ENCODE results near the gene RBPJ. TPM values are rescaled to one million over a fixed set of nuclear protein-coding genes. Genes with fewer than 3 reads are reported as not detected.

RBPJ gene
- total RNA-seq, 1 donor from 2014 or later, result 128 TPM

GRCh38 chr4:26420913-26421312 is 100.1 kb downstream of the RBPJ start:
- no peak for DNase-seq

DNA sequence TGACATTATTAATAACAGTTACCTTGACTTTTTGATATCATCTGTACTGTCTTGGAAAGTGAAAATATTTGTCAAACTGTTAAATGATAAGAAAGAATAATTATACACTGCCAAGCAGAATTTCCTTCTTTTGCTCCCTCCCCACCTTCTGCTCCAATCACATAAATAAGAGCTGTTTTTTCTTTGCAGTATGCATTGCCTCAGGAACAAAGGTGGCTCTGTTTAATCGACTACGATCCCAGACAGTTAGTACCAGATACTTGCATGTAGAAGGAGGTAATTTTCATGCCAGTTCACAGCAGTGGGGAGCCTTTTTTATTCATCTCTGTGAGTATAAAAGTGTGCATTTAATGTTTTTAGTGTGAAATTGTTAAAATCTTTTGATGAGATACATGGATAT is 103.3 kb downstream of the RBPJ start:
- no peak for DNase-seq

- DNase-seq, result no peak
Observed at GRCh38 chr4:26424838-26425237, 104.0 kb downstream of the RBPJ start.

GRCh38 chr4:26425953-26426352 is 105.1 kb downstream of the RBPJ start:
- DNase-seq, result no peak

DNA sequence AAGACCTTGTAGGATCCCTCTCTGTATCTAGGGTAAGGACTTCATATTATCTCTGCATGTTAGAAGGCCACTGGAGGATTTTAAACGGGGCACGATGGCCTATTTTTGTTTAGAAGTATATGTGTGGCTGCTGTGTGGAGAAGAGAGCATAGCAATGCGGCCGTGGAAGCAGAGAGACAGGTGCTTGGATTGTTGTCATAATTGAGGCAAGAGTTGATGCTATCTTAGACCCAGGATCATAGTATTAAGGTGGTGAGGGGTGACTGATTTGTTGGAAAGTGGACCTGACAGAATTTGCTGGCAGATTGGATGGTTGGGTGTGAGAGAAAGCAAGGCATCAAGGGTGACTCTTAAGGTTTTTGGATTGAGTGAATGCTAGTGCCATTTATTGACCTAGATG is 106.1 kb downstream of the RBPJ start:
- no peak for DNase-seq

GRCh38 chr4:26429910-26430309 is 109.1 kb downstream of the RBPJ start:
- no peak for DNase-seq

DNA sequence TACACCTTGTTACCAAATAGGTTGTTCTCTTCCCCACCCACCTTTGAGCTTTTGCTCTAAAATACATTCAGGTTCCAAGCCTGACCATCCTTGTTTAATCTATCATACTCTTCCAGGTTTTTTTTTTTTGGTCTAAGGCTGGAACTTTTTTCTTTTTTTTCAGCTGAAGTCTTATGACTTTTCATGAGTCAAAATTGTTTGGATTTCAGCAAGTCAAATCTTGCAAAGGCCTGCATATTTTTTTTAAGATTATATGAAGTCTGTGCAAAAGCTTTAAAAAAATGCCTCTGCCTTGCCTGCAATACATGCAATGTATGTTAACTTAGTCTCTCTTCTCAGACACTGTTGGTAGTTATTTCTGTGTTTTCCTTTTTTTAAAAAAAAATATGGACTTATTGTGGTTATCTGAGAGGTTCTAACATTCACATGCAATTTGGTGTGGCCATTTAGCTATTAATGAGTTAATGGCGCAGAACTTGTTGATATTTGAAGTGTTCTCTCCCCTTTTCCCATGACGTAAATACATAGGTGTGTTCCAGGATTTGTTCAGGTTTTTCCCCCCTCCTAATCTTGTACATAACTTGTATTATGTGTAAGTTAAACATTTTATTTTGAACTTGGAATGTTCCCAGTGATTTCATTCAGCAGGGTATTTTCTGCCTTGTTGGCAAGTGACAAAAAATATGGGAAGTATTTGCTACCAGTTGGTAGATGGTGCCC is 110.8 kb downstream of the RBPJ start:
- DNase-seq, result no peak

DNA sequence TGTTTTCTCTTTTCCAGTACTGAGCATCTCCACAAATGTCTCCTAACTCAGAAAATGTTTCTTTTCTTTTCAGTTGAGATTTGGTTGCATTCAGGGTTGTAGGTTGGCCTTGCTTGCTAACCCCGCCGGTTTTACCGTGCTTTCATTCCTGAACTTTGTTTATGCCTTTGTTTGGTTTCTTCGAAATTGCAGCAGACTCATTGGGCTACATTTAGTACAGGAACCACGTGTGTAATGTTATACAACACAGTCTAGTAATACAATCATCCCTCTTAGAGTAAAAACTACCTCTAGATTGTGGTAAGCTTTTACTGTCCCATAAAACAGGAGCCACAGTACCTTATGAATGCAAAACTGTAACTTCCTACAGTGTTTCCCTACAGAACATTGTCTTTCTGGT is 111.6 kb downstream of the RBPJ start:
- DNase-seq, result no peak

DNA sequence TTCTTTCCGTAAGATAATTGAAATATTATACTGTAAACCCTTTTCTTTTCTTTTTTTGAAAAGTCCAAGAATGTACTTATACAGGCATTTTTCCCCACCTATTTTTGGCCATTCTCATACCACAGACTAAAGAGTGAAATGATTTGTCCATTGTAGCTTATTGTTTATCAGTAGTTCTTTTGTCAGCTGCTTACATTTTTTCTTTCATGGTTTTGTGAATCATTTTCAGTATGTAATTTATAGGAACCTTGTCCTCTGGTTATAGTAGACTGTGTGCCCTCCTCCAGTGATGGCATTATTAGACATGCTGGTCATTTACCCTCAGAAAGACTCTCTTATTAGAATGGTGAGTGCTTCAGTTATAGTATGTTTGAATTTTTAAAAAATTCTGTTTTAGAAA is 112.7 kb downstream of the RBPJ start:
- DNase-seq, result no peak

GRCh38 chr4:26434030-26434639 is 113.3 kb downstream of the RBPJ start:
- no peak for DNase-seq

GRCh38 chr4:26441102-26441501 is 120.3 kb downstream of the RBPJ start:
- DNase-seq, result no peak

DNA sequence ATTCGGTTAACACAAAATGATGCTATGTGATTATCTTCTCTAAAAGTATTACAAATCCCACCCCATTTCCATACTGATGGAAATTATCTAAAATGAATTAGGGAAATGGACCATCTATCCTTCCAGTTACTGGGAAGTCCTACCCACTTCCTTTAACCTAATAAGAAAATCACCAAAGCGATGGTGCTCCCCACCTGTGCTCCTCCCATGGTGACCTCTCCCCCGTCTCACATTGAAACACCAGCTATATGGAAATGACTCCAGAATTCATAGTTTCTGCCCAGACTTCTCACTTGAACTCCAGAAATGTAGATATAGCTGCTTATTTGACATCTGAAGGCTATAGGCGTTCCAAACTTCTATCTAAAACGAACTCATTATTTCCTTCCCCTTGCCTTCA is 121.0 kb downstream of the RBPJ start:
- DNase-seq, result no peak

DNA sequence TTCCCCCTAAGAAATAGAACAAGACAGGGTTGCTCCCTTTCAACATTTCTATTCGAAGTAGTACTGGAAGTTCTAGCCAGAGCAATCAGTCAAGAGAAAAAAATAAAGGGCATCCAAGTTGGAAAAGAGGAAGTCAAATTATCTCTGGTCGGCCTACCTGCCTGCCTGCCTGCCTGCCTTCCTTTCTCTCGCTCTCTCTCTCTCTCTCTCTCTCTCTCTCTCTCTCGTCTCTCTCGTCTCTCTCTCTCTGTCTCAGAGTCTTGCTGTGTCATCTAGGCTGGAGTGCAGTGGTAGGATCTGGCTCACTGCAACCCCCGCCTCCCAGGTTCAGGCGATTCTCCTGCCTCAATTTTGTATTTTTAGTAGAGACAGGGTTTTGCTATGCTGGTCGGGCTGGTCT is 126.6 kb downstream of the RBPJ start:
- no peak for DNase-seq

DNA sequence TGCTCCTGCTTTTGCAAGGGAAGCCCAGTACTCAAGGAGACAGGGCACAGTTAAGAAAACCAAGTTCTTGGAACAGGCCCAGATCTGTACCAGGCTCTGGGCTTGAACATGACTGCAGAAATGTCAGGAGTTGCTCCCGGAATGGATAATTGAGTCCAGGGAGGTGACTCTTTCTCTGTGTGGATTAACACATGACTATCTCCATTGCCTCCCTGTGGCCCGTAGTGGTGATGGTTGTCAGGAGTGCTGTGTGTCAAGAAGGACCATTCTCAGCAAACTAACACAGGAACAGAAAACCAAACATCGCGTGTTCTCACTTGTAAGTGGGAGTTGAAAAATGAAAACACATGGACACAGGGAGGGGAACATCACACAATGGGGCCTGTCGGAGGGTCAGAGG is 129.6 kb downstream of the RBPJ start:
- DNase-seq, result no peak

GRCh38 chr4:26451597-26451996 is 130.8 kb downstream of the RBPJ start:
- DNase-seq, result no peak

- no peak for DNase-seq
Observed at GRCh38 chr4:26452565-26453531, 132.0 kb downstream of the RBPJ start.

DNA sequence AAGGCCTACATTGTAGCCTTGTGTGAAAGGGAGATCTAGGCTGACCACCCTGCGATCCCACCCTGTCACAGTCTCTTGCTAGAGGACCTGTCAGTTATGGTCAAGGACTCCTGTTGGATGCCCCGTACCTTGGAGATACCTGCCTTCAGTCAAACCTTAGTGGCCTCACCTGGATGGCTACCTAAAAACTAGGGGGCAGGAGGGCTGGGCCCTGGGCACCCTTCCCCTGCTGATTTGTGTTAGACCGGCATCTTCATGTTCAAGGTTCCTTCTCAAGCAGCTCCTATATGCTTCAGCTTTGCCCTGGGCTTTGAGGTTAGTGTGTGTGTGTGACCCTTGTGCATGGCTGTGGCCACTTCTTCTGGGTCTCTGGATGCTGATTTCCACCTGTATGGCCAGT is 134.1 kb downstream of the RBPJ start:
- no peak for DNase-seq

DNA sequence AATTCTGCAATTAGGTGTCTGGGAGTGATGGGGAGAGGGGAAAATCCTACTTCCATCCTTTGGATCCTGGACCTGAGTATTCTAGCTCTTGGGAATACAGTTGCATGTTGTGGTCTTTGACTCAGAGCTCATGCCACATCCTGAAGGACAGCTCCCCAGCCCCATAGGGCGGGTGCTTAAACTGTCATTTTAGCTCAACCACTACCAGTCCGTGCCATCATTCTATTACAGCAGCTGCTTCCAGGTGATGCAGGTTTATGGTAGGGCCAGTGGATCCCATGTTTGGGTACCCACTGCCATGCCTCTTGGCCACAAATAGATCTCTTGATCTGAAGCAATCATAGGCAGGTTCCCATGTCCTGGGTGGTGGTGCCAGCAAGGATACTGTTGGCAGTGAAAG is 134.8 kb downstream of the RBPJ start:
- DNase-seq, result no peak

GRCh38 chr4:26457412-26457811 is 136.6 kb downstream of the RBPJ start:
- DNase-seq, result no peak

DNA sequence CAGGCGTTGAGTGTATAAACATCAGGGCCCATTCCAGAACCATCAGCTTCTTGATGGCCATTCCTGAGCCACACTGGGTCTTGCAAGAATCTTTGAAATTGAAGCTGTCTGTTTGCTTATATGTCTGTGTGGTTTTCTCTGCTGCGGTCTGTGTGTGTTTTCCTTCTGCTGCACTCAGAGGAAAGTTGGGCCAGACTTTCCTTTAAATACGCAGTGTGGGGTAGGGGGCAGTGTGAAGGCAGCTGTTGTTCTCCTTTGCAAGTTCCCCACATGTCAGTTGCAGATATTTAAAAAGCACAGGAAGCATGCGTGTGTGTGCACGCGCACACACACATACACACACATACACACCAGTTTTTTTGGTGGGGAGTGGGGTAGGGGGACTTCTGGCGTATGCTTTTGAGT is 137.3 kb downstream of the RBPJ start:
- no peak for DNase-seq

GRCh38 chr4:26459054-26459755 is 138.4 kb downstream of the RBPJ start:
- DNase-seq, result peak; percentile 53

DNA sequence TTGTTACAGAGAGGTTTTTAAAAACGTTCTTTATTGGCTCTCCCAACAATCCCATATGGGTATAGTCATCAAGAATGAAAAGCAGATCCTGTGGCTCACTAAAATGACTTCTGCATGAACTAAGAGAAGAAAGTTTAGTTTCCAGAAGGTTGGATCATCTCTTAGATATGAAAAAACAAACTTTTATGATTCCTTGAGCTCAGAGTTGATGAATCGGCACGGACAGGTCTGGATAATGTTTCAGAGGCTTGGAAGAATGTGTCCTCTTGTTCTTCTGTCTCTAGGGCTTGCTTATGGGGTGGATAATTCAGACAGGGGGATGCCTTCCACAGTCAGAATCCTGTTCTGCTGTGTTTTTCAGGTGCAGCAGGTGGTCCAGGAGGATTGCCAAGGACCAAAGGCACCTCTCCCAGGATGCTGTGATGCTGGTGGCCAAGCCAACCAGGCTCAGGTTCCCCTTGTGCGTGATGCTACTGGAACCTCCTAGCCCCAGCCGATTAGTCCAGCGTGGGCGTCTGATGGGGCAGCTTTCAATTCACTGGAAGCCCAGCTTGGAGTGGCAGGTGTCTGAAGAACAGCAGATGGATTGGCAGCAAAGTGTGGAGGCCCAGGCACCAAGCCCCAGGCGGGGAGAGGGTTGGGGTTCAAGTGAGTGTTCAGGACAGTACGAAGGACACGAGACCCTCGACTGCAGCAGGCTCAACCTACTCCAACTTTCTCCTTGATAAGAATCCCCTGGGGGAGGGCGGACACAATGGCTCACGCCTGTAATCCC is 139.1 kb downstream of the RBPJ start:
- DNase-seq, result peak; percentile 4
